ENCODE data around the gene SLC39A6.

GRCh38 chr18:36094431-36094830 is 34.7 kb downstream of the SLC39A6 start:
- TF ChIP-seq SP1 (IDR thresholded peaks at IDR 0.05; ENCODE audit: low read depth) (no peak), CTCF (IDR thresholded peaks at IDR 0.05 in 2 of 3, conservative IDR thresholded peaks at IDR 0.05 in 1 of 3; ENCODE audit: borderline replicate concordance in 1 of 3, insufficient read depth in 1 of 3, low read depth in 2 of 3, low read length in 2 of 3) (no peak)

All from HCT116 (cell line).